B cell (primary cell): ENCODE results near the gene MST1.

Source experiments
- EZH2 ChIP-seq: IDR thresholded peaks from 2 replicates; pipeline ENCODE4 v1.6.1; 2012; ENCODE audit warnings: borderline replicate concordance, low read depth, mild to moderate bottlenecking, moderate library complexity, low read length; ENCODE audit not compliant: insufficient read depth, poor library complexity, severe bottlenecking
- TF ChIP-seq, protein P1 (sequence below): fragments of 200-600 bp; IDR thresholded peaks from one replicate; pipeline ENCODE4 v1.8.0; 2022; ENCODE audit warnings: antibody characterized with exemption, mild to moderate bottlenecking

DNA sequence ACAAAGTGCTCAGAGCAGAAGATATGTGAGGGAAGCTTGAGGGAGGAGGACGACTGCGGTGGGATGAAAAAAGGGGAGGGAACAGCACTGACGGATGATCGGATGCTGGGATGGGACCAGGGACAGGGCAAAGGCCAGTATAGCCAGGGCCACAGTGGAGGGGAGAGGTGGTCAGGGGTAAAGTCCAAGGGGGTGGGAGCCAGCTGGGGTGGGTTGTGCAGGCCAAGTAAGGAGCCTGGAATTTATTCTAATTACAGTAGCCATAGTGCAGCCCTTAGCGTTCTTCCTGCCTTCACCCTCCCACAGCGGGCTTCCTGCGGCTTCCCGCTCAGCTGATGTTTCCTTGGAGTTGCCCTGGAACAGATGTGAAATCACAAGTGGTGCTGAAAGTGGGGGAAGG lies 22.7 kb downstream of the MST1 start:
- TF ChIP-seq, protein P1, sequence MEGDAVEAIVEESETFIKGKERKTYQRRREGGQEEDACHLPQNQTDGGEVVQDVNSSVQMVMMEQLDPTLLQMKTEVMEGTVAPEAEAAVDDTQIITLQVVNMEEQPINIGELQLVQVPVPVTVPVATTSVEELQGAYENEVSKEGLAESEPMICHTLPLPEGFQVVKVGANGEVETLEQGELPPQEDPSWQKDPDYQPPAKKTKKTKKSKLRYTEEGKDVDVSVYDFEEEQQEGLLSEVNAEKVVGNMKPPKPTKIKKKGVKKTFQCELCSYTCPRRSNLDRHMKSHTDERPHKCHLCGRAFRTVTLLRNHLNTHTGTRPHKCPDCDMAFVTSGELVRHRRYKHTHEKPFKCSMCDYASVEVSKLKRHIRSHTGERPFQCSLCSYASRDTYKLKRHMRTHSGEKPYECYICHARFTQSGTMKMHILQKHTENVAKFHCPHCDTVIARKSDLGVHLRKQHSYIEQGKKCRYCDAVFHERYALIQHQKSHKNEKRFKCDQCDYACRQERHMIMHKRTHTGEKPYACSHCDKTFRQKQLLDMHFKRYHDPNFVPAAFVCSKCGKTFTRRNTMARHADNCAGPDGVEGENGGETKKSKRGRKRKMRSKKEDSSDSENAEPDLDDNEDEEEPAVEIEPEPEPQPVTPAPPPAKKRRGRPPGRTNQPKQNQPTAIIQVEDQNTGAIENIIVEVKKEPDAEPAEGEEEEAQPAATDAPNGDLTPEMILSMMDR: no peak
- no peak for TF ChIP-seq EZH2
